B cell (primary cell): ENCODE measurements around the gene ACAD10. TPM values are rescaled to one million over a fixed set of nuclear protein-coding genes. Genes with fewer than 3 reads are reported as not detected.
A peak's percentile ranks its signal among the peaks of the same experiment; 100 is the strongest.

Experiments used
- ATAC-seq: fragments of 200-7000 bp; cut with Tn5 transposase; one replicate; pipeline ENCODE4 v1.10.0; 2021; ENCODE audit warnings: low read depth, mild to moderate bottlenecking, moderate number of reproducible peaks, moderate library complexity
- CTCF ChIA-PET: fragments of 350-600 bp; sonication (Branson Sonifier 250); formaldehyde crosslinking; loops from one replicate; lab custom pipeline; 2021; ENCODE audit warnings: antibody characterized with exemption, inconsistent platforms; lab: Charles Lee
- POLR2A ChIA-PET: fragments of 350-600 bp; sonication (Branson Sonifier 250); formaldehyde crosslinking; loops from one replicate; lab custom pipeline; 2021; ENCODE audit warnings: antibody characterized with exemption; lab: Charles Lee
- DNase-seq: peaks from one replicate; pipeline ENCODE4 v3.0.0; 2013
- H2AFZ ChIP-seq: 2 replicates; pipeline ENCODE4 v1.6.1; 2012; ENCODE audit warnings: mild to moderate bottlenecking, low read depth, low read length; ENCODE audit not compliant: insufficient read depth, poor library complexity, severe bottlenecking
- H3K27ac ChIP-seq, 2 donors: 1 replicate in 1 of 2; 2 replicates in 1 of 2; pipeline ENCODE4 v1.5.1; 2012 to 2013; ENCODE audit warnings: low read length in 2 of 2, mild to moderate bottlenecking in 2 of 2, moderate library complexity in 1 of 2
- H3K27me3 ChIP-seq, 4 experiments: fragments of 200-600 bp in 1 of 4; sonication (generic) in 1 of 4; replicated peaks in 1 of 4; 1 replicate in 2 of 4; 2 replicates in 2 of 4; pipeline versions ENCODE4 v1.6.1 to v1.7.0; 2013 to 2016; ENCODE audit warnings: low read length in 3 of 4, mild to moderate bottlenecking in 2 of 4, mixed read lengths in 1 of 4, moderate library complexity in 1 of 4; ENCODE audit not compliant: insufficient read depth in 4 of 4, control insufficient read depth in 3 of 4; ENCODE audit errors: control extremely low read depth in 1 of 4
- H3K36me3 ChIP-seq, 2 experiments: replicated peaks in 1 of 2; 1 replicate in 1 of 2; 2 replicates in 1 of 2; pipeline versions ENCODE4 v1.6.1 to v1.7.1; 2013; ENCODE audit warnings: low read length in 1 of 2; ENCODE audit not compliant: insufficient read depth in 2 of 2, control insufficient read depth in 1 of 2; ENCODE audit errors: control extremely low read depth in 1 of 2, extremely low read depth in 1 of 2
- H3K4me1 ChIP-seq, 2 donors: fragments of 200-600 bp in 1 of 2; sonication (generic) in 1 of 2; 1 replicate in 1 of 2; 2 replicates in 1 of 2; pipeline versions ENCODE4 v1.5.1 to v1.6.1; 2013 to 2017; ENCODE audit warnings: low read length in 2 of 2; ENCODE audit not compliant: control insufficient read depth in 2 of 2, insufficient read depth in 2 of 2
- H3K4me2 ChIP-seq: replicated peaks from 2 replicates; pipeline ENCODE3; 2012; ENCODE audit warnings: mild to moderate bottlenecking, low read depth, low read length; ENCODE audit not compliant: poor library complexity, severe bottlenecking
- H3K4me3 ChIP-seq, 5 experiments: fragments of 200-600 bp in 1 of 5; sonication (generic) in 1 of 5; 1 replicate in 3 of 5; 2 replicates in 2 of 5; pipeline versions ENCODE4 v1.5.1 to v1.7.0; 2011 to 2016; ENCODE audit warnings: low read length in 4 of 5, mild to moderate bottlenecking in 4 of 5, low read depth in 2 of 5, control low read depth in 1 of 5, moderate library complexity in 1 of 5; ENCODE audit not compliant: insufficient read depth in 1 of 5; ENCODE audit errors: control extremely low read depth in 1 of 5, extremely low read depth in 1 of 5
- H3K79me2 ChIP-seq: fragments of 200-600 bp; sonication (generic); one replicate; pipeline ENCODE4 v1.6.0; 2016; ENCODE audit warnings: low read length; ENCODE audit not compliant: control insufficient read depth, insufficient read depth
- H3K9ac ChIP-seq: fragments of 200-600 bp; sonication (generic); 2 replicates; pipeline ENCODE4 v1.6.1; 2017; ENCODE audit warnings: mild to moderate bottlenecking, low read length, moderate library complexity
- H3K9me3 ChIP-seq, 3 donors: one replicate each; pipeline versions ENCODE4 v1.6.1 to v1.7.1; 2013; ENCODE audit warnings: low read length in 2 of 3; ENCODE audit not compliant: control insufficient read depth in 2 of 3, insufficient read depth in 1 of 3; ENCODE audit errors: control extremely low read depth in 1 of 3
- H4K20me1 ChIP-seq: 2 replicates; pipeline ENCODE4 v1.6.0; 2012; ENCODE audit warnings: mild to moderate bottlenecking, low read length; ENCODE audit not compliant: insufficient read depth, control insufficient read depth, poor library complexity, severe bottlenecking
- H3K27ac Mint-ChIP-seq: one replicate; pipeline ENCODE4 v1.8.0; 2021; ENCODE audit warnings: mixed read lengths
- H3K27me3 Mint-ChIP-seq: one replicate; pipeline ENCODE4 v1.8.0; 2021; ENCODE audit warnings: mixed read lengths
- H3K4me1 Mint-ChIP-seq: one replicate; pipeline ENCODE4 v1.8.0; 2021; ENCODE audit warnings: mixed read lengths
- H3K4me3 Mint-ChIP-seq: one replicate; pipeline ENCODE4 v1.8.0; 2021; ENCODE audit warnings: mixed read lengths
- H3K9me3 Mint-ChIP-seq: one replicate; pipeline ENCODE4 v1.8.0; 2022; ENCODE audit warnings: mixed read lengths; ENCODE audit not compliant: insufficient read depth
- EZH2 ChIP-seq: IDR thresholded peaks from 2 replicates; pipeline ENCODE4 v1.6.1; 2012; ENCODE audit warnings: borderline replicate concordance, low read depth, mild to moderate bottlenecking, moderate library complexity, low read length; ENCODE audit not compliant: insufficient read depth, poor library complexity, severe bottlenecking
- WGBS: methylation state at CpG from one replicate; pipeline ENCODE4 v1.1.5; 2013; ENCODE audit warnings: missing lambda C conversion rate; ENCODE audit not compliant: insufficient coverage; 5-methylcytosine and 5-hydroxymethylcytosine counted together
- intact Hi-C: fragments of 100-400 bp; cut with micrococcal nuclease; formaldehyde crosslinking; loops from one replicate; pipeline ENCODE4 v1.10.0; 2022
- polyA plus RNA-seq: library from polyadenylated mRNA; depleted of rRNA; stranded (reverse); fragments of >200 nt; gene quantifications from 2 replicates; pipeline ENCODE4 v1.2.3, GENCODE V29; 2012
- total RNA-seq, 2 donors: library from RNA; stranded (reverse); fragments of 120-200 nt in 1 of 2; gene quantifications; 1 replicate in 1 of 2; 2 replicates in 1 of 2; pipeline versions ENCODE4 v1.2.3 to v1.2.4, GENCODE V29; 2013 to 2022
- TF ChIP-seq, protein P1 (sequence below): fragments of 200-600 bp; IDR thresholded peaks from one replicate; pipeline ENCODE4 v1.8.0; 2022; ENCODE audit warnings: antibody characterized with exemption, mild to moderate bottlenecking

The ACAD10 gene
- total and polyA plus RNA-seq, 2 donors (not counting 1 experiment from before 2014, with no cell fraction given): 38.1 to 48.6 TPM

DNA sequence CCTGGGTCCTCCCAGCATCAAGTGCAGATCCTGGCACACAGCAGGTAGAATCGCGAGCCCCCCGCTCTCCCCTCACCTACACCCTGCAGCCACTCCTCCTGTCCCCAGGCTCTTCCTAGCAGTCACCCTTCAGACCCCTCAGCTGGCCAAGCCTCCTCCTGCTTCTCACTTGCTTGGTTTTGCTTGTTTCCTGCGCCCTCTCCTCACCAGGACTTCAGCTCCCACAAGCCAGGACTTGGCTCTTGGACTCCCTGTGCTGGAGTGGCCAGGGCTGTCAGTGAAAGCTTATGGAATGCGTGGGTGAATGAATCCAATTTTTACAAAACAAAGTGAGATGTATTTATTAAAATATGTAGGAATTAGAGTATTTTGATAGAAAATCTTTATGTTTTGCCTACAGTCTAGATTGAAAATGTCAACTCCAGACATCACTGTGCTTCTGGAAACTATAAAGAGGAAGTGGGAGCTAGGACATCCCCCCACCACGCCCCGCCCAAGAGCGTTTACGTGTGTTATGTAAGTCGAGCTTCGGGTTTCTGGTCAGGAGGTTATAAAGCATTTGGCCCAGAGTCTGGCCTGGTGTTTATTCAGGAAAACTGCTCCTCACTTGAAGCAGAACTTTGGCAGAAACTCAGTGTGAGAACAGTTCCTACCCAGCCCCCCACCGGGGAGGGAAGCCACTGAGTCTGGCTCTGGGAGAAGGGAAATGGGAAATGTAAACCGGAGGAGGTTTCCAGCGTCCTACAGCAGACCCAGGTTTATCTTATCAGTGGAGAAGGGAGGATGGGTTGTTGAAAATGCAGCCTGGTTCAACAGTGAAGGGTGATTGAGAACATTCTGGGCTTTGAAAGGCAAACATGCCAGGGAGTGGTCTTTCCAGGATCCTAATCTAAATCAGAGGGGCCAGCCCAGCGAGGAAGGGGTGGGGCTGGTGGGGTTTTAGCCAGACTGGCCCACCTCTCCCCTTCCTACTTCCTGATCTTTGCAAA lies 89.6 kb downstream of the ACAD10 start:
- WGBS: 58% methylated on average over 5 of the region's 15 CpGs
- POLR2A ChIA-PET: interaction anchor here (0.8 to 2.6 kb wide), 7 partner anchors 9 to 90 kb away, joined by 3 to 18 read pairs (median 5); partner anchors contain the start of genes ALDH2, BRAP and MAPKAPK5

More for the DNA sequence above, 89.6 kb downstream of the ACAD10 start:
- intact Hi-C loops: loop anchor here (1.0 to 2.0 kb wide), 4 partner anchors 11 to 65 kb away; no protein-coding TSS in a partner anchor
- H3K9ac ChIP-seq: peak overlapping the region; percentile 65
- H3K79me2 ChIP-seq: no peaks in the 10 kb centered on the region
- peak overlapping the region; percentile 73 for H3K4me2 ChIP-seq
- DNase-seq (peak; percentile 92), ATAC-seq (peak; percentile 93)
- H3K27me3 ChIP-seq: no peaks in the 10 kb centered on the region
- CTCF ChIA-PET: interaction anchor here (0.6 to 2.8 kb wide), 9 partner anchors 9 to 1782 kb away, joined by 3 to 29 read pairs (median 5); partner anchors contain the start of gene ALDH2
- H3K4me3 Mint-ChIP-seq: peak overlapping the region; percentile 80
- no peaks in the 10 kb centered on the region for H3K9me3 ChIP-seq
- H2AFZ ChIP-seq: peak overlapping the region; percentile 83
- H3K9me3 Mint-ChIP-seq: no peaks in the 10 kb centered on the region
- H3K27me3 Mint-ChIP-seq: no peaks in the 10 kb centered on the region
- H3K4me3 ChIP-seq: peak overlapping the region in 4 of 5 experiments; percentile 3 to 48 (median 26)
- peak overlapping the region; percentile 98 for H3K27ac Mint-ChIP-seq
- no peaks in the 10 kb centered on the region for H4K20me1 ChIP-seq
- H3K4me1 ChIP-seq: peaks cover 31 to 32% of the 10 kb centered on the region in 2 donors
- H3K27ac ChIP-seq: peak overlapping the region; percentile 94 to 97
- peaks cover 36% of the 10 kb centered on the region for H3K4me1 Mint-ChIP-seq
- TF ChIP-seq, protein P1, sequence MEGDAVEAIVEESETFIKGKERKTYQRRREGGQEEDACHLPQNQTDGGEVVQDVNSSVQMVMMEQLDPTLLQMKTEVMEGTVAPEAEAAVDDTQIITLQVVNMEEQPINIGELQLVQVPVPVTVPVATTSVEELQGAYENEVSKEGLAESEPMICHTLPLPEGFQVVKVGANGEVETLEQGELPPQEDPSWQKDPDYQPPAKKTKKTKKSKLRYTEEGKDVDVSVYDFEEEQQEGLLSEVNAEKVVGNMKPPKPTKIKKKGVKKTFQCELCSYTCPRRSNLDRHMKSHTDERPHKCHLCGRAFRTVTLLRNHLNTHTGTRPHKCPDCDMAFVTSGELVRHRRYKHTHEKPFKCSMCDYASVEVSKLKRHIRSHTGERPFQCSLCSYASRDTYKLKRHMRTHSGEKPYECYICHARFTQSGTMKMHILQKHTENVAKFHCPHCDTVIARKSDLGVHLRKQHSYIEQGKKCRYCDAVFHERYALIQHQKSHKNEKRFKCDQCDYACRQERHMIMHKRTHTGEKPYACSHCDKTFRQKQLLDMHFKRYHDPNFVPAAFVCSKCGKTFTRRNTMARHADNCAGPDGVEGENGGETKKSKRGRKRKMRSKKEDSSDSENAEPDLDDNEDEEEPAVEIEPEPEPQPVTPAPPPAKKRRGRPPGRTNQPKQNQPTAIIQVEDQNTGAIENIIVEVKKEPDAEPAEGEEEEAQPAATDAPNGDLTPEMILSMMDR: no peak
- TF ChIP-seq EZH2: no peak
- no peaks in the 10 kb centered on the region for H3K36me3 ChIP-seq
